NCI-H1048 (cell line): Measurements from ENCODE around the gene FBF1.

Experiments used
- DNase-seq: peaks from one replicate; lab custom pipeline; 2025; lab: John Stamatoyannopoulos, UW

Gene FBF1

DNA sequence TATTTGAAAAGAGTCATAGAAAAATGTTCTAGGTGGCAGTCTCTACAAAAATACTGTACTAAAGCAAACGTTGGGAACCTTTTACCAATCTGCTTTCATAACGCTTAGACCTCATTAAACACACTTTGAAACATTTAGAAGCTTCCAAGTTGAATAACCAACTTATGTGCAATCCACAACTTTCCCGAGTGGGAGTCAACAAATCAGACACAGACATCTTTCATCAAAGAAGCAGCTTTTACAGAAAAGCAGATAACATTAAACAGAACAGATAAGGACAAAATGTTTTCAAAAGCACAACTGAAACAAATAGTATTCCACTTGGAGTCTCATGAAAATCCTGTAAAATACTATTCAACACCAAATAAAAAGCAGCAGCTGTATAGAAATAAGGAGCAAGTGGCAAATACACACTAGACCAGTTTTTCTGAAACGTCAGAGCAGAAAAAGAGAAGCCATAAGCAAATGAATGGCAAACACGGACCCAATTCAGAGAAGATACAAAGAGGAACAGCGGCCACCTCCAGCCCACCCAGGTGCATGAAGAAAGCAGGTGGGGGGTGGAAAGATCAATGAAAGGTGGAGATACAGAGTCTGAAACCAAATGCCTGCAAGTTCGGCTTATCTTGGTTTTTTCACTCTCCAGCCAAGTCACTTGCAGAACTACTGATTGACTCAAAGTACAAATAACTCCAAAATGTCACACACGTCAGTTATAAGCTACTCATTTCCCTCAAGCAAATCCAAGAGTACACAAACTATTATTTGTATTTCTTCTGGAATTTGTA lies 18.4 kb upstream of the FBF1 start:
- no peak for DNase-seq

DNA sequence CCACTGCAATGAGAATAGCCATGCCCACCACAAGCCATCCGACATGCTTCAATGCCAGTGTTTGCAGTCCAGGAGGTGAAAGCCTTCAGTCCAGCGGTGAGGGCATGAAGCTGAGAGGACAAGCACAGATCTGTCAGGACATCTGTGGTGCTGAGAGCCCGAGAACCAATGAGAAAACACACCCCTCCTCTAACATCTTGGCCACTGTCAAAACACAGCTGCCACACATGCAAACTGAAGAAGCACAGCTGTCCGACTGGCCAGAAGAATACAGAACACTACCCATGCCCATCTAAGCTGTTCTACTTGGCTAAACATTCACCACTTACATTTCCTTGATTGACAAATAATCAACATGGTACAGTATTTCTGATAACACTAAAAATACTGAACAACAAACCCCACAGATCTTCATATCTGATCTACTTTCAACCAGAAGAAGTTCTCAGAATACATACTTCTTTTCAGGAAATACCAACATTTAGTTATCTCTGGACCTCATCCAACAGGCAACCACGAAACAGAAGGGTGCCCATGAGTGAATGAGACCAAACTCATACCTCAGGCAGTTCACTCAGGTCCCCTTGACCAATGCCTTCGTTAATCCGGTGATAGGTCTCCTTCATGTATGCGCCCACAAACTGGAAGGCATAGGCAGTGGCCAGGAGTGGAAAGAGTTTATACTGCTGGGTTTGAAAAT lies 10.2 kb upstream of the FBF1 start:
- DNase-seq, result no peak

DNA sequence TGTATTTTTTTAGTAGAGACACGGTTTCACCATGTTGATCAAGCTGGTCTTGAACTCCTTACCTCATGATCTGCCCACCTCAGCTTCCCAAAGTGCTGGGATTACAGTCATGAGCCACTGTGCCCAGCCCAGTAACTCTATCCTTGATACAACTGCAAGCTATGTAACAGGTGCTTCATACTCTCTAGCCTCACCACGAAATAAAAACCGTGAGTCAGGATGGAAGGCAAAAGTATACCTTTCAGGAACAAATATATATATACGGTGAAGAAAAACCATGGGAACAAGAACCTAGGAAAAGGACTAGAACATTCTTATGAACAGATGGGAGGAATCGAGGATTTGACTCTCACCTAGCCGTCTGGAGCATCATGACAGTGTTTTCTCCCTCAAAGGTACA lies 9.6 kb upstream of the FBF1 start:
- DNase-seq, result no peak

DNA sequence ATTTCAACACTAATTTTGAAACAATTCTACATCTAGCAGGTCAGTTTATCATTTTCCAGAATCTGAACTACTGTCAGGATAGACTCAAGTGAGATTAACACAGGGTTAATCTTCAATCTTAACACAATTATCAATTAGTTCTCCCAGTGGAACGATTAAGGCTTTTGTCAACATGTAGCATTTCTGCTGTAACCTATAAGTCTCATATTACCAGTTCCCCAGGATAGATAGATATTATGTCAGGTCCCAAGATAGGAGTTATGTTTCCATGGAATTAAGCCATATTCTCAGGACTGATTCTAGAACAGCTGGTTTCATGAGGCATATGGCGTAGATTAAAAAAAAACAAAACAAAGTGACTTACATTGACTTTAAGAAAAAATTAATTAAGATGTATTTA lies 4.4 kb upstream of the FBF1 start:
- no peak for DNase-seq

DNA sequence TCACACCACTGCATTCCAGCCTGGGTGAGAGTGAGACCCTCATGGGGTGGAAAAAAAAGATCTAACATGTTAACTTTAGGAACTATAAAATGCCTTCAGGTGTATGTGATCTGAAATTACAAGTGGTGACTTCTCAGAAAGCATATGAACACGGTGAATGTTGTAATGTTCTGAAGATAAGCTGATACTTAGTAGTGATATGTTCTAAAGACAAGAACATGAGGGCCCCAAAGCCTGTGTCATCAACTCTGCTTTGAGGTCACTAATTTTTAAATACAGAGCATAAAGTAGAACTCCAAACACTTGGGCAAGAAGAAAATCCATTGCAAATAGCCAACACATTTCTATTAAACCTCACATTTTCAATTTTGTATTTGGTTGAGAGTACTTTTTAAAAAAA lies 2.6 kb upstream of the FBF1 start:
- DNase-seq, result no peak

DNA sequence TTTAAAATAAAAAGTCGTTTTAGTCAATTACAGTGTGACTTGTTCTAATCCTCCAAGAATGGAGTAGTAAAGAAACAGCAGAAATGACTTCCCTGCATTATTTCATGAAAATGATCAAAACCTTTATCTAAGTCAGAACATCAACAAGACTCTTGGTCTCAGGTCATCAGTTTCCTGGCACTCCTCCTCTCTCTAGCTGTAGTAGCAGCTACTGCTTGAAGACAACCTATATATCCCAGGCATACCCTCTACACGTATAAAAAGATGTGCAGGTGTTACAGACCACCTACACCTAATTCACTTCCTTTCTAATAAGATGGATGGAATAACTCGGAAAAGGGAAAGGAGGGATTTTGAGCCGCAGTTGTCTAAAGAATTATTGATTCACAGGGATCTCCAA lies 1.6 kb upstream of the FBF1 start:
- DNase-seq, result no peak

DNA sequence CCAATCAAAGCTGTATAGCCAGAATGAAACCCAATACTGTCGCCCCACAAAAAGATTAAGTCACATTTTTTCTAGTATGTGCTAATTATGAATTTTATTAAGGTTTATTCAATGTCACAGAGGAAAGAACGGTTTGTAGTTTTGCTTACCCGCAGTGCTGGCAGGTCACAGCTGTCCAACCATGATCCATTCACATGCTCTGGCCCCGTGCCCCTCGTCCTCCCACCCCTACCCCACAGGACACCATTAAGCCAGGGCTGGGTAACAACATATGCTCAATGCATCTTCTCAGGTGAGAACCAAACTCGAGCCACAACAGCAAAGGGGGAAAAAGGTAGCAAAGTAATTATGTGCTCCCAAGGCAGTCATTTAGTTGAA lies 589 bp upstream of the FBF1 start:
- no peak for DNase-seq

DNA sequence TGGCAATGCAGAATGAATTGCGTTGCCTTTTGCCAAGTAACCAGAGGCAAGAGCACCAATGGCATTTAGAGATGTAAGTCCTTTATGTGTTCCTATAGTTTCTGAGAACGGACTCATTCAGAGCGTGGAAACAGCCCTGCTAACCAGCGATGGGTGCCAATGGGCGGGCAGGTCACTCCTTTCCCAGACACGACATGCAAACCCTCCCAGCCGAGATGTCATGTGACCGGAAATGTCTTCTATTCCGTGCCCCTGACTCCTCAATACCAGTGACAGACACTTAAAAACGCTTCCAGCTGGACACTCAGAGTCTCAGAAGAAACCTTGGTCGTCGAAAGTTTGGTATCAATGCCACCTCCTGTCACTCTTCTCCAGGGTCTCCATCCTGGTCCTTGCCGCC lies 3.2 kb downstream of the FBF1 start:
- no peak for DNase-seq

DNA sequence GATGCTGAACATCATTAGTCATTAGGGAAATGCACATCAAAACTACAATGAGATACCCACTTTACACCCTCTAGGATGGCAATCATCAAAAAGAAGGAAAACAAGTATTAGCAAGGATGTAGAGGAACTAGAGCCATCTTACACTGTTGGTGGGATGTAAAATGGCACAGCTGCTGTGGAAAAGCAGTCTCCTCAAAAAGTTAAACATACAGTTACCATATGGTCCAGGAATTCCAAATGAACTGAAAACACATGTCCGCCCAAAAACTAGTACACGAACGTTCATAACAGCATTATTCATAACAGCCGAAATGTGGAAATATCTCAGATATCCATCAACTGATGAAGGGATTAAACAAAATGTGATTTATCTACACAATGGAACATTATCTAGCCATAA lies 7.0 kb downstream of the FBF1 start:
- DNase-seq, result no peak

DNA sequence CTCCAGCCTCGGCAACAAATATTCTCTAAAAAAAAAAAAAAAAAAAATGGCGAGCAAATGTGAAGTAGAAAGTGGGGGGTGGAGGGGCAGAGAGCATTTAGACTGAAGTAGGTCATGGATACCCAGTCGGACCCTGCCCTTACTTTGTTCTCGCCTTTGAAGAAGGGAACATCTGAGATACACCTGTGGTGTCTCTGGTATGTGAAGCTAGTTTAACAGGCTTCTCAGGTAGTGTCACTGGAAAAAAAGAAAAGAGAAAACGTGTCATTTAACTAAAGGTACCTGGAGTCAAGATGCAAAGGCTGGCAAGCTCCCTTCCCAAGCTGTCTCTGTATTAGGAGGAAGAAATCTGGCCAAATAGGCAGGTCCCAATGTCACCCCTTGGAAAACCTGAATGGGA lies 8.0 kb downstream of the FBF1 start:
- DNase-seq, result no peak

DNA sequence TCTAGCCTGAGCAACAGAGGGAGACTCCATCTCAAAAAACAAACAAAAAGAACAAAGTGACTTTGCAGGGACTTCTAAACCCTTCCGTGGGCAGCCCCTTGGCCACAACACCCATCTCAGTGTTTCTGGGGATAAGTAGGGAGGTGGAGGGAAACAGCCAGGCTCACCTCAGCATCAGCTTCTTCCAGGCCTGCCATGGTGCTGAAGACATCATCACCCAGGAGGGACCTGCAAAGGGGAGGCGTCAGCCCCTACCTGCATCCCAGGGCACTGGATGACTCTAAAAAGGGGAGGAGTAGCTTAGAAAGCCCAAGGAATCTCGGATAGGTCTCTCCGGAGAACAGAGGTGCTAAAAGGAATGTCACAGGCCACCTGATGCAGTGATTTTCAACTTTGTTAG lies 9.8 kb downstream of the FBF1 start:
- no peak for DNase-seq

DNA sequence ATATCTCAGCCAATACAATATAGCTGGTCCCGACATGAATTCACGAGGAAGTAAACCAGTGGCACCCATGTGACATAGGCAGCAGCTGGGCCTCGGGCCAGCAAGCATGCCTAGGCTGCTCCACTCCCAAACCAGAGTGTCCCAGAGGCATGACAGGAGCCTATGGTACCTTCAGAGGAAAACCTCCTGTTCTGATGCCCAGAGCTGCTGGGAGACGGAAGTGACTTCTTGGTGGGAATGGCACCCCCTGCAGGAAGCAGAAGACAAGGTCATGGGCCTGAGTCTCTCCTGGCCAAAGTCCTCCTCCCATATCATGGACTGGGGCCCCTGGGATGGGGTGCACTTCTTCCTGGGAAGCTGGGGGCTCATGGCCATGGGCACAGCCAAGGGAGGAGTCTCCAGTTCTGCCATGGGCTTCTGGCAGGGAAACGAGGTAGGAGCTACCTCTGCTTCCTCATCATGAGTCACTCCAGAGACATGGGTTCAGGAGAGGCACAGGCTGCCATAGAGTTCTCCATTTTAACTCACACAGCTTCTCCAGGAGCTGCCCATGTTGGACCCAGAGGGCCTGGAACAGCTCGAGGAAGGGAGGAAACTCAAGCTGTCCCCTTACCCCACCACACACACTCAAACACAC lies 13.4 kb downstream of the FBF1 start:
- DNase-seq, result no peak

DNA sequence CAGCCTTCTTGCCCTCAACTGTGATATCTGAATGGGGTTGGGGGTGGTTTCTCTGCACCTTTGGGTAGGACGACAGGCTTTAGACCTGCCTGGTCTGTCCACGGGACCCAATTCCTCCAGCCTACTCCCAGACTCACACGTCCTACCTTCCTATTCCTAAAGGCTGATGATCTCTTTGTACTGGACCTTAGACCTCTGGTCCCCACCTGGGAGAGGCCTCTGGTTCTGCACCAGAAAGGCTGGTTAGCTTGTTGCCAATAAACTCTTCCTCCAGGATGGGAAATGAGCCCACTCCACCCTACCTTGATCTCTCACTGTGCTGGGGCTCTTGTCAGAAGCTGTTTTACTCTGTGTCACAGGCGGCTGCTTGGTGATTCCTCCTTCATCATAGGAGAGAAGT lies 14.4 kb downstream of the FBF1 start:
- no peak for DNase-seq

DNA sequence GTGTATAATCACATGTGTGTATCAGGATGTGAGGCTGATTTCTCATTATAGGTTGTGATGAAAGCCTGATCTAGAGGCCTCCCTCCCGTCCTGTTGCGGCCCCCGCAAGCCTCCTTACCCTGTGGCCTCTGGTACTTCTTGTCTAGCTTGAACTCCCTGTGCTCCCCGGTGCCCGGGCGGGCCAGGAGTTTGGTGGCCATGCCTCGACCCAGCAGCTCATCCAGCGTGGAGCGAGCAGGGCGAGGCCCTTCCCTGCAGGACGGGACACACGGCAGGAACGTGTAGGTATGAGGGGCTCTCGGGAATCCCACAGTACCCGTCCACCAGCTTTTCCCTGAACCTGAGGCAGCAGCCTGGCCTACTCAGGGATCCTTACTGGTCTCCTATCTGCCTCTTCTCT lies 14.9 kb downstream of the FBF1 start:
- DNase-seq, result no peak

DNA sequence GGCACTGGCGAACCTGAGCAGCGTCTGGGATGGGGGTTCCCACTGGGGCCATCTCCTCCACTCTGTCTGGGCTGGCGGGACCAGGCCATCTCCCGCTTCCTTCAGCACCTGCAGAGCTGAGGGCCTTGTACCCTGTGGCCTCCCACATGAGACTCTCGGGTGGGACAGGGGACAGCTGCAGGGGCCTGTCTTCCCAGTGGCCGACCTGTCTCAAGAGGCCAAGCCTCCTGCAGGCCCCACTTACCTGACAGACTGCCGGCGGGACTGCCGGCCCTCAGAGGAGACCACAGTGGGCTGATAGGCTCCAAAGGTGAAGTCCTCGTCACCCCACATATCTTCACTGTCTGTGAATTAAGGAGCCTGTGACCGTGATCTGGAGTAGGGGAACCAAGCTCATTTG lies 15.7 kb downstream of the FBF1 start:
- no peak for DNase-seq

DNA sequence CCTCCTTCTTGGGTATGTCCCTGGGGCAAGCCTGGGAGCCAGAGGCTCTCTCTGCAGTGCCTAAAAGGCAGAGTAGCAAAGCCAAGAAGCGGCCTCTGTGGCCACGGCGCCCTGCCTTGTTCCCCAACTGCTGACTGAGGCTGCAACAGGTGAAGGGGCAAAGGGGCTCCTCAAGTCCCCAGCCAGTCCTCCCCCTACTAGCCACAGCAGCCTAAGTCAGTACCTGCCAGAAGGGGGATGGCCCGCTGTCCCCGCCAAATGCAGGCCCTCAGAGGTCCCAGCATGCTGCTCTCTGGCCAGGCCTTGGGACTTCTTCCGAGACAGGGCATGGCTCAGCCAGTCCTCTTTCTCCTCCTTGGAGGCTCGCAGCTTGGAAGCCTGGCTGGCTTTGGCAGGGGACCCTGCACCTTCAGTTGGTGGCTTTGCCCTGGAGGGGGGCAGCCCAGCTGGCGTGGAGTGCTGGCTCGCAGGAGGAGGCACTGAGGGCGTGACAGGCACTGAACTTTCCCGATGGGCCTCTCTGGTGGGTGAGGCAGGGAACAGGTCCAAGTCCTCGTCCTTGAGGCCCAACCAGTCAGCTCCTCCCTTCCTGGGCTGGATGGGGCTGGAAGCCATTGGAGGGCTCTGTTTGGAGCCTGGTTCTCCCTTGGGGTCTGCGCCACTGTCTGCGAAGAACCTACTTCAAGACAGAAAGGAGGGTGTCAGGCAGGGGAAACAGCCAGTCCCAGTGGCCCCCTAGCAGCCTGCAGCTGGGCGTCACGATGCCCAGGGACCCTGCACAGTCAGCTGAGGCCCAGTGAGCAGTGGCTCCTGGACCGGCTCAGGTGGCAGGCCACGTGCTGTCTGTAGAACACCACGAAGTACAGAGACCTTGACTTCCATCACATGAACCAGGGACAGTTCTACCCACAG lies 17.6 kb downstream of the FBF1 start:
- DNase-seq, result no peak

DNA sequence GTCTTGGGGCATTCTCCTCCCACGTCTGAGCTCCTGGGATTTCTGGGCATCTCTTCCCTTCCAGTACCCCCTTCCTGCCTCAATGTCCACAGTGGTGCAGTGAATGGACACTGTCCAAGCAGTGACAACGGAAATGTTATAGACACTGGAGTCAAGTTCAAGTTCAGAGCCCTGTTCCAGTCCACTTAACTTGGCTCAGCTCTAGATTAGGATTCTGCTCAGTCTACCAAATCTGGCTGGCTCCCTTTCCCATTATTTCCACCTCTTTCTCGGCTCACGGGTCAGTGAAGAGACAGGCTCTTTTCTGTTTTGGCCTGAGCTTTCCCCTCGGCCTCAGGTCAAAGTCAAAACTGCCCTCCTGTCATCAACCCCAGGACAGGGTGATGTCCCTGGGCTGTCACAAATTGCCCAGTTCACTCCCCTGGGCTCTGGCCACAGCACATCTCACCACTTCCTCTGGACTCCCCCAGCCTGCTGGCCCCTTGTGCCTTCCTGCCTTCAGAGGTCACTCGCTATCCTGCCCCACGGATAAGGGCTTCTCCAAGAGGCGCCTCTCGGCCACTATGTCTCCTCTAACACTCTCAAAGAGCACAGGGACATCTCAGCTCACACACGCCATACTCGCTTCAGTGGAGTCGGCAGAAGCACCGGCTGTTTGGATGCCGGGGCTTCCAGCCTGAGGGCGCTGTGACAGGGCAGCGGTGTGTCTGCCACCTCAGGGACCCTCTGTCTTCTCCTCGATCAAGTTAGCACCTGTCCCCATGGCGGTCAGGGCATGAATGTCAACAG lies 18.5 kb downstream of the FBF1 start:
- no peak for DNase-seq

DNA sequence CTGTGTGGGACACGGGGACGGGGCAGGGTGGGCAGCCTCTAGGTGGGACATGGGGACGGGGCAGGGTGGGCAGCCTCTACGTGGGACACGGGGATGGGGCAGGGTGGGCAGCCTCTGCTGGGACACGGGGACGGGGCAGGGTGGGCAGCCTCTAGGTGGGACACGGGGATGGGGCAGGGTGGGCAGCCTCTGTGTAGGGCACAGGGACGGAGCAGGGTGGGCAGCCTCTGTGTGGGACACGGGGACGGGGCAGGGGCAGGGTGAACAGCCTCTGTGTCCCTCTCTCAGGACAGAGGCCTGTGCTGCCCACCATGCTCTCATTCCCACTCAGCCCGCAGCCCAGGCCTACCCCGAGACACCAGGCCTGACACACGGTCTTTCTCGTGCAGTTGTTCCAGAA lies 19.2 kb downstream of the FBF1 start:
- no peak for DNase-seq

DNA sequence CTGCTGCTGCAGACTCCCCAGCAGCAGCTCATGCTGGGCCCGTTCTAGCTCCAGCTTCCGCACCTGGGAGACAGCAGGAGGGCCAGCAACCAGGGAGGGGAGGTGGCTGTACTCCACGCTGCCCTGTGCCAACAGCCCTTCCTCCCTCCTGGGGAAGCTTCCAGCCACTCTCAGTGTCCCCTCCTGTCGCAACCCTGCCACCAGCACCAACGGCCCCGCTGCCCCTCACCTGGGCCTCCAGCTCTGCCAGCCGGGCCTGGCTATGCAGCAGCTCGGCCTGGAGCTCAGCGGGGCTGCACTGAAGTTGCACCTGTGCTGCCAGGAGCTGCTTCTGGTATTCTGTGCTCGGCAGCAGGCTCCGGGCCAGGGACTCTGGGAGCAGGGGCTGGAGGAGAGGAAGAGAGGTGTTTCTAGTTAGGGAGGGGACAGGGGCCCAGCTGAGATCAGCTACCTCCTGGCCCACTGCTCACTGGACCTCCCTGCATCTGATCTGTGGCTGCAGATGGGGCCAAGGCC lies 20.7 kb downstream of the FBF1 start:
- DNase-seq, result no peak

DNA sequence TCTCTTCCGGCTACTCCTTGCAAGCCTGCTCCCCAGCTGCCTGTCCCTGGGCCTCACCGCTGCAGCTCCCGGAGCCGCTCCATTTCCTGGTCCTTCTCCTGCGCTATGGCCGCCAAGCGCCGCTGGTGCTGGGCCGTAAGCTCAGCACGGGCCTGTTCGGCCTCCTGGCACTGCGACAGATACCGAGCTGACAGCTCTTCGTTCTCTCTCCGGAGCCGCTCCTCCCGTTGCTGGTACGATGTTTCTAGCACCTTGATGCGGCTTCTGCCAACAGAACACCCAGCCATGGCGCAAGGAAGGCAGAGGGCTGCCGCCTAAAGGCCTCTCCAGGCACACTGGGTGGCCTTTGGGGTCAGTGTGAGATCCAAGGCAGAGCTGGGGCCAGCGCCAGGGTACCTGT lies 21.2 kb downstream of the FBF1 start:
- DNase-seq, result no peak

DNA sequence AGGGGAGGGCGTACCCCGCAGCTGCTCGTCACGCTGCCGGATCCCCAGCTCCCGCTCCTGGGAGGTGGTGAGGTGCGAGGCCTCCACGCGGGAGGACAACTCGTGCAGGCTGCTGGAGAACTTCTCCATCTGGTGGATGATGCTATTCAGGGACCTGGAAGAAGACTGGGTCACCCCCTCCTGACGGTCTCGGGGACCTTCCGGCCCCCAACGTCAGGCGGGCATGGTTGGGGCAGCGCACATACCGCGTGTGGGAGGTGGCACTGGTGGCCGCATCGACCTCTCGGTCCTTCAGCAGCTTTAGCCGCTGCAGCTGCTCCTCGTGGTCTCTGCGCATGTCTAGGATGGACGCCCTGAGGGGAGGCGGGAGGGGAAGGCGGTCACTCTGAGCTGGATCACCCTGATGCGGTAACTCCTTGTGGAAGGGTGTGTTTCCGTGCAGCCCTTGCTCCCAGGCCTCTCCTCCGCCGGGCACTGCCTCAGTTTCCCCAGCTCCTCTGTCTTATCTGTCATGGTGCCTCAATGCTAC lies 22.9 kb downstream of the FBF1 start:
- DNase-seq, result no peak
